NK-92 treated with Interleukin-12 subunit alpha and Interleukin-12 subunit beta, amount 100 ng/mL, for 24 hours (cell line): ENCODE results near the gene KLRG1.

Experiments used
- DNase-seq: peaks from one replicate; lab custom pipeline; 2025; lab: John Stamatoyannopoulos, UW

The KLRG1 gene

GRCh38 chr12:9041321-9041720 lies 52.0 kb downstream of the KLRG1 start:
- no peak for DNase-seq

GRCh38 chr12:9043766-9044165 lies 54.4 kb downstream of the KLRG1 start:
- no peak for DNase-seq

- DNase-seq, result no peak
Measured at GRCh38 chr12:9047105-9047504, 57.8 kb downstream of the KLRG1 start.

- no peak for DNase-seq
Measured at GRCh38 chr12:9048930-9049329, 59.6 kb downstream of the KLRG1 start.

GRCh38 chr12:9049520-9050133 lies 60.3 kb downstream of the KLRG1 start:
- DNase-seq, result no peak

GRCh38 chr12:9050521-9051157 lies 61.3 kb downstream of the KLRG1 start:
- no peak for DNase-seq

- DNase-seq, result no peak
Measured at GRCh38 chr12:9051158-9051550, 61.8 kb downstream of the KLRG1 start.

GRCh38 chr12:9052610-9053009 lies 63.3 kb downstream of the KLRG1 start:
- no peak for DNase-seq
